Measurements from ENCODE around the gene TMEM255B. TPM values are rescaled to one million over a fixed set of nuclear protein-coding genes. Genes with fewer than 3 reads are reported as not detected.

TMEM255B gene
- polyA plus RNA-seq, 3 donors: 5.1 to 7.5 (median 5.9) TPM

DNA sequence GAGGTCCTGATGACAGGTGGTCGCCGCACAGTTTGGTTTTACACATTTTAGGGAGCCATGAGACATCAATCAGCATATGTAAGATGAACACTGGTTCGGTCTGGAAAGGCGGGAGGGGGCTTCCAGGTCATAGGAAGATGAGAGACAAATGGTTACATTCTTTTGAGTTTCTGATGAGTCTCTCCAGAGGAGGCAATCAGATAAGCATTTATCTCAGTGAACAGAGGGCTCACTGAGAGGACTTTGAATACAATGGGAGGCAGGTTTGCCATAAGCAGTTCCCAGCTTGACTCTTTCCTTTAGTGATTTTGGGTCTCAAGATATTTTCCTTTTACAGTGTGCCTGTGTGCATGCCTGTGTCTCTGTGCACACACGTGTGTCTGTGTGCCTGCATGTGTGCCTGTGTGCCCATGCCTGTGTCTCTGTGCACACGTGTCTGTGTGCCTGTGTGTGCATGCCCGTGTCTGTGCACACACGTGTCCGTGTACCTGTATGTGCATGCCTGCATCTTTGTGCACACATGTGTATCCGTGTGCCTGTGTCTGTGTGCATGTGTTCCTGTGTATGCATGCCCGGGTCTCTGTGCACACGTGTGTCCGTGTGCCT is 35.5 kb upstream of the TMEM255B start:
- intact Hi-C loops (cut with micrococcal nuclease): no loop called here
- Histone ChIP-seq H4K20me1 (ENCODE audit: insufficient read depth, low read length) (no peaks in the 10 kb centered on the region), H2AFZ (ENCODE audit: insufficient read depth, low read depth, low read length, poor library complexity, severe bottlenecking) (no peak overlapping the region), H3K27me3 (ENCODE audit: control insufficient read depth in 2 of 2, insufficient read depth in 2 of 2, low read length in 2 of 2) (peaks cover 0 to 1% of the 10 kb centered on the region in 2 donors), H3K4me3 (replicated peaks in 1 of 3; ENCODE audit: low read depth in 2 of 3, low read length in 3 of 3) (no peak overlapping the region), H3K9me3 (replicated peaks in 1 of 2; ENCODE audit: control insufficient read depth in 1 of 2, insufficient read depth in 1 of 2, low read length in 2 of 2) (peaks cover 10 to 26% of the 10 kb centered on the region in 2 donors), H3K4me2 (replicated peaks; ENCODE audit: extremely low read depth, low read length, poor library complexity, severe bottlenecking) (no peak overlapping the region), H3K4me1 (ENCODE audit: control insufficient read depth in 1 of 2, insufficient read depth in 2 of 2, low read length in 2 of 2) (peaks cover 7 to 9% of the 10 kb centered on the region in 2 donors), H3K79me2 (ENCODE audit: insufficient read depth, low read length) (no peaks in the 10 kb centered on the region), H3K36me3 (replicated peaks in 1 of 2; ENCODE audit: control insufficient read depth in 1 of 2, insufficient read depth in 2 of 2, low read length in 2 of 2) (no peaks in the 10 kb centered on the region), H3K9ac (ENCODE audit: insufficient read depth, low read length, poor library complexity, severe bottlenecking) (no peak overlapping the region), H3K27ac (ENCODE audit: low read depth in 1 of 2, low read length in 2 of 2) (no peak overlapping the region)
- H3K27ac Mint-ChIP-seq: no peak overlapping the region
- H3K36me3 Mint-ChIP-seq: no peaks in the 10 kb centered on the region
- WGBS (ENCODE audit: insufficient coverage): 88% methylated on average over 12 of the region's 13 CpGs
- H3K27me3 Mint-ChIP-seq (ENCODE audit: low read depth in 3 of 3): peaks cover 5 to 13% (median 7%) of the 10 kb centered on the region in 3 donors
- H3K4me1 Mint-ChIP-seq: peaks cover 4% of the 10 kb centered on the region
- TF ChIP-seq, protein P1, sequence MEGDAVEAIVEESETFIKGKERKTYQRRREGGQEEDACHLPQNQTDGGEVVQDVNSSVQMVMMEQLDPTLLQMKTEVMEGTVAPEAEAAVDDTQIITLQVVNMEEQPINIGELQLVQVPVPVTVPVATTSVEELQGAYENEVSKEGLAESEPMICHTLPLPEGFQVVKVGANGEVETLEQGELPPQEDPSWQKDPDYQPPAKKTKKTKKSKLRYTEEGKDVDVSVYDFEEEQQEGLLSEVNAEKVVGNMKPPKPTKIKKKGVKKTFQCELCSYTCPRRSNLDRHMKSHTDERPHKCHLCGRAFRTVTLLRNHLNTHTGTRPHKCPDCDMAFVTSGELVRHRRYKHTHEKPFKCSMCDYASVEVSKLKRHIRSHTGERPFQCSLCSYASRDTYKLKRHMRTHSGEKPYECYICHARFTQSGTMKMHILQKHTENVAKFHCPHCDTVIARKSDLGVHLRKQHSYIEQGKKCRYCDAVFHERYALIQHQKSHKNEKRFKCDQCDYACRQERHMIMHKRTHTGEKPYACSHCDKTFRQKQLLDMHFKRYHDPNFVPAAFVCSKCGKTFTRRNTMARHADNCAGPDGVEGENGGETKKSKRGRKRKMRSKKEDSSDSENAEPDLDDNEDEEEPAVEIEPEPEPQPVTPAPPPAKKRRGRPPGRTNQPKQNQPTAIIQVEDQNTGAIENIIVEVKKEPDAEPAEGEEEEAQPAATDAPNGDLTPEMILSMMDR (IDR thresholded peaks at IDR 0.05): no peak
- H3K9me3 Mint-ChIP-seq: peaks cover 6 to 17% (median 10%) of the 10 kb centered on the region in 7 donors
- H3K4me3 Mint-ChIP-seq: no peak overlapping the region
- DNase-seq: no peak

- TF ChIP-seq, protein P1 (IDR thresholded peaks at IDR 0.05): no peak
- intact Hi-C loops (cut with micrococcal nuclease): no loop called here
- no peak overlapping the region for H3K27ac ChIP-seq (ENCODE audit: low read depth in 1 of 2, low read length in 2 of 2)
- H3K4me3 Mint-ChIP-seq: peak overlapping the region; percentile 45 to 53
- H3K4me1 ChIP-seq (ENCODE audit: control insufficient read depth in 1 of 2, insufficient read depth in 2 of 2, low read length in 2 of 2): peaks cover 7 to 9% of the 10 kb centered on the region in 2 donors
- no peaks in the 10 kb centered on the region for H3K79me2 ChIP-seq (ENCODE audit: insufficient read depth, low read length)
- H3K9ac ChIP-seq (ENCODE audit: insufficient read depth, low read length, poor library complexity, severe bottlenecking): no peak overlapping the region
- H3K27me3 ChIP-seq (ENCODE audit: control insufficient read depth in 2 of 2, insufficient read depth in 2 of 2, low read length in 2 of 2): peaks cover 0 to 8% of the 10 kb centered on the region in 2 donors
- no peaks in the 10 kb centered on the region for H3K36me3 Mint-ChIP-seq
- H3K36me3 ChIP-seq (replicated peaks in 1 of 2; ENCODE audit: control insufficient read depth in 1 of 2, insufficient read depth in 2 of 2, low read length in 2 of 2): no peaks in the 10 kb centered on the region
- no peak overlapping the region for H2AFZ ChIP-seq (ENCODE audit: insufficient read depth, low read depth, low read length, poor library complexity, severe bottlenecking)
- peak overlapping the region in 1 of 7 donors; percentile 23 for H3K27ac Mint-ChIP-seq
- H3K9me3 Mint-ChIP-seq: peaks cover 7 to 17% (median 14%) of the 10 kb centered on the region in 7 donors
- 83% methylated on average over 21 of the region's 30 CpGs for WGBS (ENCODE audit: insufficient coverage)
- H4K20me1 ChIP-seq (ENCODE audit: insufficient read depth, low read length): no peaks in the 10 kb centered on the region
- peaks cover 7 to 20% (median 12%) of the 10 kb centered on the region in 3 donors for H3K27me3 Mint-ChIP-seq (ENCODE audit: low read depth in 3 of 3)
- DNase-seq: no peak
- no peak overlapping the region for H3K4me3 ChIP-seq (replicated peaks in 1 of 3; ENCODE audit: low read depth in 2 of 3, low read length in 3 of 3)
- peaks cover 10 to 31% of the 10 kb centered on the region in 2 donors for H3K9me3 ChIP-seq (replicated peaks in 1 of 2; ENCODE audit: control insufficient read depth in 1 of 2, insufficient read depth in 1 of 2, low read length in 2 of 2)
- H3K4me2 ChIP-seq (replicated peaks; ENCODE audit: extremely low read depth, low read length, poor library complexity, severe bottlenecking): peak overlapping the region; percentile 78
- peaks cover 4% of the 10 kb centered on the region for H3K4me1 Mint-ChIP-seq
Observed at GRCh38 chr13:113724016-113724758, 34.8 kb upstream of the TMEM255B start.

Data from CD14-positive monocyte (primary cell).